Endothelial cell of umbilical vein (primary cell): ENCODE data around the gene LCE2C.

ENCODE experiments used
- CTCF ChIP-seq, 2 donors: IDR thresholded peaks; 1 replicate in 1 of 2; 2 replicates in 1 of 2; pipeline ENCODE4 v1.5.1; 2011; ENCODE audit warnings: low read length in 2 of 2, mild to moderate bottlenecking in 2 of 2, moderate library complexity in 2 of 2, control low read depth in 1 of 2, inconsistent platforms in 1 of 2, low read depth in 1 of 2; ENCODE audit not compliant: insufficient read depth in 1 of 2; ENCODE audit errors: extremely low read depth in 1 of 2
- EZH2 ChIP-seq: IDR thresholded peaks from 2 replicates; pipeline ENCODE4 v1.6.1; 2012; ENCODE audit warnings: borderline replicate concordance, low read depth, mild to moderate bottlenecking, moderate library complexity, low read length, inconsistent platforms; ENCODE audit not compliant: severe bottlenecking
- POLR2AphosphoS5 ChIP-seq: IDR thresholded peaks from 2 replicates; pipeline ENCODE4 v1.6.1; 2012; ENCODE audit warnings: low read depth, mild to moderate bottlenecking, control low read depth, low read length, moderate library complexity; ENCODE audit not compliant: insufficient read depth

GRCh38 chr1:152645146-152645545 lies 29.9 kb upstream of the LCE2C start:
- TF ChIP-seq EZH2 (no peak), CTCF (IDR thresholded peaks at IDR 0.05; ENCODE audit: extremely low read depth in 1 of 2, insufficient read depth in 1 of 2, low read depth in 1 of 2, low read length in 2 of 2) (no peak), POLR2AphosphoS5 (no peak)
